Measurements from ENCODE around the gene BNIP1. TPM values are rescaled to one million over a fixed set of nuclear protein-coding genes. Genes with fewer than 3 reads are reported as not detected.

Gene BNIP1
- total RNA-seq, 1 donor from 2014 or later: 10.0 TPM

GRCh38 chr5:173159256-173159655, 14.9 kb downstream of the BNIP1 start:
- intact Hi-C loops (cut with DNase I): no loop called here
- no peak for DNase-seq (ENCODE audit: missing footprints)

GRCh38 chr5:173161148-173161547, 16.8 kb downstream of the BNIP1 start:
- intact Hi-C loops (cut with DNase I): no loop called here
- ATAC-seq (no peak), DNase-seq (ENCODE audit: missing footprints) (no peak)

More at GRCh38 chr5:173159256-173159655, 14.9 kb downstream of the BNIP1 start:
- no peak for ATAC-seq

GRCh38 chr5:173163219-173163618, 18.9 kb downstream of the BNIP1 start:
- DNase-seq (ENCODE audit: missing footprints) (no peak), ATAC-seq (peak; percentile 30)
- intact Hi-C loops (cut with DNase I): no loop called here

- DNase-seq (ENCODE audit: missing footprints): no peak
- peak; percentile 75 for ATAC-seq
- intact Hi-C loops (cut with DNase I): loop anchor here (1.0 to 2.0 kb wide), 2 partner anchors 65 to 118 kb away; no protein-coding TSS in a partner anchor
Observed at GRCh38 chr5:173165177-173166016, 21.1 kb downstream of the BNIP1 start.

GRCh38 chr5:173172166-173172565, 27.8 kb downstream of the BNIP1 start:
- intact Hi-C loops (cut with DNase I): no loop called here
- no peak for DNase-seq (ENCODE audit: missing footprints)
- no peak for ATAC-seq

- ATAC-seq (no peak), DNase-seq (ENCODE audit: missing footprints) (no peak)
- intact Hi-C loops (cut with DNase I): no loop called here
Observed at GRCh38 chr5:173175523-173175922, 31.2 kb downstream of the BNIP1 start.

GRCh38 chr5:173178369-173178910, 34.1 kb downstream of the BNIP1 start:
- DNase-seq (ENCODE audit: missing footprints) (no peak), ATAC-seq (no peak)
- intact Hi-C loops (cut with DNase I): no loop called here

- intact Hi-C loops (cut with DNase I): no loop called here
- ATAC-seq (no peak), DNase-seq (ENCODE audit: missing footprints) (no peak)
Observed at GRCh38 chr5:173180331-173180730, 36.0 kb downstream of the BNIP1 start.

- intact Hi-C loops (cut with DNase I): no loop called here
- ATAC-seq (no peak), DNase-seq (ENCODE audit: missing footprints) (no peak)
Observed at GRCh38 chr5:173187054-173187743, 42.9 kb downstream of the BNIP1 start.

- intact Hi-C loops (cut with DNase I): no loop called here
- no peak for ATAC-seq
- DNase-seq (ENCODE audit: missing footprints): no peak
Observed at GRCh38 chr5:173188280-173188679, 43.9 kb downstream of the BNIP1 start.

- ATAC-seq: no peak
- intact Hi-C loops (cut with DNase I): no loop called here
- no peak for DNase-seq (ENCODE audit: missing footprints)
Observed at GRCh38 chr5:173191015-173191414, 46.7 kb downstream of the BNIP1 start.

- intact Hi-C loops (cut with DNase I): no loop called here
- no peak for DNase-seq (ENCODE audit: missing footprints)
- ATAC-seq: no peak
Observed at GRCh38 chr5:173191561-173191960, 47.2 kb downstream of the BNIP1 start.

GRCh38 chr5:173192561-173192960, 48.2 kb downstream of the BNIP1 start:
- DNase-seq (ENCODE audit: missing footprints) (no peak), ATAC-seq (no peak)
- intact Hi-C loops (cut with DNase I): no loop called here

GRCh38 chr5:173196133-173196952, 52.0 kb downstream of the BNIP1 start:
- intact Hi-C loops (cut with DNase I): loop anchor here (1.0 kb wide), 1 partner anchor 34 kb away; no protein-coding TSS in a partner anchor
- ATAC-seq (peak; percentile 78), DNase-seq (ENCODE audit: missing footprints) (no peak)

GRCh38 chr5:173197375-173197891, 53.1 kb downstream of the BNIP1 start:
- peak; percentile 75 for ATAC-seq
- intact Hi-C loops (cut with DNase I): no loop called here
- no peak for DNase-seq (ENCODE audit: missing footprints)

- ATAC-seq (peak; percentile 45), DNase-seq (ENCODE audit: missing footprints) (no peak)
- intact Hi-C loops (cut with DNase I): no loop called here
Observed at GRCh38 chr5:173198049-173198448, 53.7 kb downstream of the BNIP1 start.

- intact Hi-C loops (cut with DNase I): no loop called here
- DNase-seq (ENCODE audit: missing footprints) (no peak), ATAC-seq (no peak)
Observed at GRCh38 chr5:173200356-173200755, 56.0 kb downstream of the BNIP1 start.

- DNase-seq (ENCODE audit: missing footprints) (no peak), ATAC-seq (no peak)
- intact Hi-C loops (cut with DNase I): no loop called here
Observed at GRCh38 chr5:173201636-173202265, 57.4 kb downstream of the BNIP1 start.

Data from Right ventricle myocardium inferior (tissue), 1 donor.